RWPE1 (cell line): ENCODE data around the gene EFCAB13.

Experiments
- CTCF ChIA-PET: fragments of 350-600 bp; sonication (Branson Sonifier 250); formaldehyde crosslinking; extraction: SDS; loops from one replicate; lab custom pipeline; 2021; lab: Yijun Ruan, JAX
- POLR2A ChIA-PET: fragments of 400-600 bp; formaldehyde crosslinking; extraction: SDS; loops from one replicate; lab custom pipeline; 2020; ENCODE audit warnings: antibody characterized with exemption; ENCODE audit not compliant: low non-redundant PET; lab: Yijun Ruan, JAX
- DNase-seq: peaks from one replicate; pipeline ENCODE4 v3.0.0; 2012; ENCODE audit warnings: low spot score
- H3K27ac ChIP-seq: fragments of 450-650 bp; 2 replicates; pipeline ENCODE4 v1.5.1; 2017
- TF ChIP-seq, protein P1 (sequence below): fragments of 450-650 bp; conservative IDR thresholded peaks from 2 replicates; pipeline ENCODE4 v1.5.1; 2017; ENCODE audit warnings: low read depth, mild to moderate bottlenecking

The EFCAB13 gene

DNA sequence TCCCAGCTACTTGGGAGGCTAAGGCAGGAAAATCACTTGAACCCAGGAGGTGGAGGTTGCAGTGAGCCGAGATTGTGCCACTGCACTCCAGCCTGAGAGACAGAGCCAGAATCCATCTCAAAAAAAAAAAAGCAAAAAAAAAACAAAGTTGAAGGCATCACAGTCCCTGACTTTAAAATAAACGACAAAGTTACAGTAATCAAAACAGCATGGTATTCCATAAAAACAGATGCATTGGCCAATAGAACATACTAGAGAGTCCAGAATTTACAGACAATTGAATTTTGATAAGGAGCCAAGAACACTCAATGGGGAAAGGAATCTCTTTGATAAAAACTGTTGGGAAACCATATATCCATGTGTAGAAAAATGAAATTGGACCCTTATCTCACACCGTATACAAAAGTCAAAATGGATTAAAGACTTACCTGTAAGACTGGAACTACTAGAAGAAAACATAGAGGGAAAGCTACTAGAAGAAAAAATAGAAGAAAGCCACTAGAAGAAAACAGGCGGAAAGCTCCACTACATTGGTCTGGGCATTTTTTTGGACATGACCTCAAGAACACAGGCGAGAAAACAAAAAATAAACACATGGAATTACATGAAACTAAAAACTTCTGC, 2.8 kb upstream of the EFCAB13 start:
- no peak for DNase-seq
- H3K27ac ChIP-seq = no peak overlapping the region
- TF ChIP-seq, protein P1, sequence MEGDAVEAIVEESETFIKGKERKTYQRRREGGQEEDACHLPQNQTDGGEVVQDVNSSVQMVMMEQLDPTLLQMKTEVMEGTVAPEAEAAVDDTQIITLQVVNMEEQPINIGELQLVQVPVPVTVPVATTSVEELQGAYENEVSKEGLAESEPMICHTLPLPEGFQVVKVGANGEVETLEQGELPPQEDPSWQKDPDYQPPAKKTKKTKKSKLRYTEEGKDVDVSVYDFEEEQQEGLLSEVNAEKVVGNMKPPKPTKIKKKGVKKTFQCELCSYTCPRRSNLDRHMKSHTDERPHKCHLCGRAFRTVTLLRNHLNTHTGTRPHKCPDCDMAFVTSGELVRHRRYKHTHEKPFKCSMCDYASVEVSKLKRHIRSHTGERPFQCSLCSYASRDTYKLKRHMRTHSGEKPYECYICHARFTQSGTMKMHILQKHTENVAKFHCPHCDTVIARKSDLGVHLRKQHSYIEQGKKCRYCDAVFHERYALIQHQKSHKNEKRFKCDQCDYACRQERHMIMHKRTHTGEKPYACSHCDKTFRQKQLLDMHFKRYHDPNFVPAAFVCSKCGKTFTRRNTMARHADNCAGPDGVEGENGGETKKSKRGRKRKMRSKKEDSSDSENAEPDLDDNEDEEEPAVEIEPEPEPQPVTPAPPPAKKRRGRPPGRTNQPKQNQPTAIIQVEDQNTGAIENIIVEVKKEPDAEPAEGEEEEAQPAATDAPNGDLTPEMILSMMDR = no peak
- ChIA-PET CTCF (no interaction called here), POLR2A (no interaction called here)

DNA sequence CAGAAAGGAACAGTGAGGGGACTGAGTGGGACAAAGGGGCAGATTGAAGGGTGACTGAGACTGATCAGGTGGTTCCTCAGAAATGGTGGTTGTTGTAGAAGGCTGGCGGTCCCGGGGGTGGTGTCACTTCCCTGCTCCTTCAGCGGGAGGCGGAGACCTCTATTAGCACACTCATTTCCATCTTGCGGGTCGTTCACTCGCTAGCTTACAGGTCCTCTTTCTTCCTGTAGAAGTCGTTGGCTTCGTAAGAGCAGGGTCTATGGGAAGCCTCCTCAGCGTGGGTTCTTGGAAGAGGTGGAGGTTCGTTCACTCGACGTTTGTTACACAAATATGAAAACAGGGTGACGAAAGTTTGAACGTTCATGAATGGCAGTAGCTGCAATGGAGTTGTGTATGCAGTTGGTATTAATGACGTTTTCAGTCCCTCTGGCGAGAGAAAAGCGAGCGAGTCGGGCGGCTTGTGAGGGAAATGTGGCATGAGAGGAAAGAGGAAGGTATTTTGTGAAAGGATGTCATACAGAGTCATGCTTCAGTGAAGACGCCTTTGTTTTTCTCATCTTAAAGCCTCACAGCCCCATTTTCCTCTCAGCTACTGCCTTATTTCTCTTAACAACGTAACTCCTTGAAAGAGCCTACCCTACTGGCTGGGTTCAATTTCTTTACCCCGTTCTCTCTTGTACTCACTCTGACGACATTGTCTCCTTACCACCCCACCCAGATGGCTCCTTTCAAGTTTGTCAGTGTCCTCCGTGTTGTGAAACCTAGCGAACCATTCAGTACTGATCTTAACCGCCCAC, 667 bp downstream of the EFCAB13 start:
- ChIA-PET CTCF (interaction anchor here (0.6 kb wide), 1 partner anchor 9 kb away, joined by 3 read pairs; no protein-coding TSS in a partner anchor), POLR2A (interaction anchor here (0.6 kb wide), 1 partner anchor 832 kb away, joined by 8 read pairs; no protein-coding TSS in a partner anchor)
- peak overlapping the region; percentile 53 for H3K27ac ChIP-seq
- no peak for DNase-seq
- TF ChIP-seq, protein P1 = no peak

GRCh38 chr17:47325176-47325575, 1.4 kb downstream of the EFCAB13 start:
- TF ChIP-seq, protein P1 = no peak
- CTCF ChIA-PET = no interaction called here

GRCh38 chr17:47330548-47330947, 6.8 kb downstream of the EFCAB13 start:
- TF ChIP-seq, protein P1 = no peak
- CTCF ChIA-PET = no interaction called here
- POLR2A ChIA-PET = no interaction called here
- H3K27ac ChIP-seq = no peak overlapping the region
- DNase-seq = no peak

More at GRCh38 chr17:47325176-47325575, 1.4 kb downstream of the EFCAB13 start:
- POLR2A ChIA-PET = no interaction called here
- DNase-seq = no peak
- H3K27ac ChIP-seq = no peak overlapping the region

- H3K27ac ChIP-seq = no peak overlapping the region
- DNase-seq = no peak
- TF ChIP-seq, protein P1 = no peak
- POLR2A ChIA-PET = no interaction called here
- CTCF ChIA-PET = no interaction called here
Measured at GRCh38 chr17:47332287-47332686, 8.5 kb downstream of the EFCAB13 start.

DNA sequence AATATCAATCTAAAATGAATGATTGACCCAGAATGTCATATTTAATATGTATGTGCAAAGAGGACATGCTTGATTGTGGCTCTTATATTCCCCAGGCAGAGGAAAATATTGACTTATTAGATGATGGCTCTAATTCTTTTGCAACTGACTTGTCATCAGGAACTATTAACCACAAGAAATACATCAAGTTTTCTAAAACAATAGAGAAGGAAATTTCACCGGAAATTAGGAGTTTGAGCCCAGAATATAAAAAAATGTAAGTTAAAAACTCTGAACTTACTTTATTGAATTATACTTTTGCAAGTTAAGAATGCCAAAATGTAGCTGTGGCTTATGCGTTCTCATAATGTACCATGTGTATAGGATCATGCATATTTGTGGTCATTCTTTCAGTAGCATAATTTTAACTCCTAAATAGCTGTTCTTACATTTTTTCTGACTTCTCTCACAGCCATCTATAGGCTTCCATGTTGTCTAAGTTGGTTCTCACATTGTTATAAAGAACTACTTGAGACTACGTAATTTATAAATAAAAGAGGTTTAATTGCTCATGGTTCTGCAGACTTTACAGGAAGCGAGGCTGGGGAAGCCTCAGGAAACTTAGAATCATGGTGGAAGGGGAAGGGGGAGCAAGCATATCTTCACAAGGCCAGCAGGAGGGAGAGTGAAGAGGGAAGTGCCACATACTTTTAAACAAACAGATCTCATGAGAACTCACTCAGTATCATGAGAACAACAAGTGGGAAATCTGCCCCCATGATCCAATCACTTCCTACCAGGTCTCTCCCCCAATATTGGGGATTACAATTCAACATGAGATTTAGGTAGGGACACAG, 11.6 kb downstream of the EFCAB13 start:
- TF ChIP-seq, protein P1 = no peak
- no peak for DNase-seq
- no peak overlapping the region for H3K27ac ChIP-seq
- ChIA-PET CTCF (no interaction called here), POLR2A (no interaction called here)
